Measurements from ENCODE around the gene OBSCN.

The OBSCN gene

DNA sequence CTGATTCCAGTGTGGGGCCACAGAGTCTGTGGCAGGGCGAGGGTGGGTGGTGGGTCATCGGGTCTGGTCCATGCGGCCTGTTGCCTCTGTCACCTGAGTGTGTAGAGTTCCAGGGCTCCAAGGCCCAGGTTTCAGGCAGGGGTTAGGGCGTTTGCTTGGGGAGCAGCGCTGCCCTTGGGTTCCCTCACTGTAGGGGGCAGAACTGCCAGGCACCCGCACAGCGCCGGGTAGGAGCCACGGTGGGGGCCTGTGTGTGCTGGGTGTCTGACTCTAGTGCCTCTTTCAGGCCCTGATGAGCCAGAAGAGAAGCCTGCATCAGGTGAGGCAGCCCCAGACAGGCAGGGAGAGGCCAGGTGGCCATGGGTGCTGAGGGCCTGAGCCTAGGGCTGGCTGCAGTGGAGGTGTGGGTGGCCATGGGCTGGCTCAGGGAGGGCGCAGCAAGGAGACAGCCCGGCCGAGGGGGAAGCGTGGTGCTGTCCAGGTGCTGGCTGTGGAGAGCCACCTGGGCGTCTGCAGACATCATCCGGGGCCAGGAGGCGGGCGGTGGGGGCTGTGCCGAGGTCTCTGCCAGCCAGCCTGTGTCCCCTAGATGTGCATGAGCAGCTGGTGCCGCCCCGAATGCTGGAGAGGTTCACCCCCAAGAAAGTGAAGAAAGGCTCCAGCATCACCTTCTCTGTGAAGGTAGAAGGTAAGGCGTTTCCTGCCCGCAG lies 126.5 kb downstream of the OBSCN start:
- no peak for DNase-seq

- no peak for DNase-seq
These were observed 127.1 kb downstream of the OBSCN start for GRCh38 chr1:228334954-228335353.

- DNase-seq = no peak
These were observed 127.8 kb downstream of the OBSCN start for GRCh38 chr1:228335406-228336307.

DNA sequence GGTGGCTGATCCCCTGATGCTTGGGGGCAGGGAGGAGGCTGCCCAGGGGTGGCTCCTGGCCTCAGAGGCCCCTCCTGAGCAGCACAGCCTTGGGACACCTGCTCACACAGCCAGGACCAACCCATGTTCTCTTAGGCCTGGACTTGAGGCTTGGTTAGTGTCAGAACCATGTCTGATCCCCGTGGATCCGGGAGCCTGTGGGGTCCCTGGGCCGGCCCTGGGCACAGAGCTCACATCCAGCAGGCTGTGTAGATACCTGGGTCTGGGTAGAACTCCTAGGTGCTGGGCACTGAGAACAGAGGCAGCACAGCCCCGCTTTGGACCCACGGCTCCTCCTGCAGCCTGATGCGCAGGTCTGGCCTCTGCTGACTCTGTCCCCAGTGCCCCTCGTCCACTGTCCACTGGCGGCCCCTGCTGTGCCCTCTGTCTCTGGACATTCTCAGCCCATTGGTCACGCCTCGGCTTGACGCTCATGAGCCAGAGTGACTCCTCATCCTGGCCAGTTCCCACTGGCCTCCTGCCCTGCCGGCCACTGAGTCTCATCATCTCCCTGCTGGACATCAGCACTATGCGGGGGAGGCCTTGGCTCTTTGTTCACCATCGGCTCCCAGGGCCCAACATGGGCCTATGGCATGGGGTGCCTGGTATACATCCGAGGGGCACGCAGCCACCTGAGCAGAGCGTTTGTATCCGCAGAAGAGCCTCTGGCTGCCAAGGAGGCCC lies 128.6 kb downstream of the OBSCN start:
- no peak for DNase-seq

DNA sequence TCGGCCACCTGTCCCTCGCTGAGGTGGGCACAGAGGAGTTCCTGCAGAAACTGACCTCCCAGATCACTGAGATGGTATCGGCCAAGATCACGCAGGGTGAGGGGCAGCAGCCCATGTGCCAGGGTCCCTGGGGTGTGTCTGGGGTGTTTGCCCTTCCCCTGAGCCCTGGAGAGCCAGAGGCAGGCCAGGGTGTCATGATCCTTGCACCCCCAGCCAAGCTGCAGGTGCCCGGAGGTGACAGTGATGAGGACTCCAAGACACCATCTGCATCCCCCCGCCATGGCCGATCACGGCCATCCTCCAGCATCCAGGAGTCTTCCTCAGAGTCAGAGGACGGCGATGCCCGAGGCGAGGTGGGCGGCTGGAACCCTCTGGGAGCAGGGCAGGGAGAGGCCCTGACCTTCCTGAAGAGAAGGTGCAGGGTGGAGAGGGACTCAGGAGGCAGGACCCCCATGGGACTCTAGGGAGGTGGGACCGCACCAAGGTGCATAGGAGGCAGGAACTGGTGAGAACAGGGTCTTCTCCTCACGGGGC lies 129.3 kb downstream of the OBSCN start:
- no peak for DNase-seq

DNA sequence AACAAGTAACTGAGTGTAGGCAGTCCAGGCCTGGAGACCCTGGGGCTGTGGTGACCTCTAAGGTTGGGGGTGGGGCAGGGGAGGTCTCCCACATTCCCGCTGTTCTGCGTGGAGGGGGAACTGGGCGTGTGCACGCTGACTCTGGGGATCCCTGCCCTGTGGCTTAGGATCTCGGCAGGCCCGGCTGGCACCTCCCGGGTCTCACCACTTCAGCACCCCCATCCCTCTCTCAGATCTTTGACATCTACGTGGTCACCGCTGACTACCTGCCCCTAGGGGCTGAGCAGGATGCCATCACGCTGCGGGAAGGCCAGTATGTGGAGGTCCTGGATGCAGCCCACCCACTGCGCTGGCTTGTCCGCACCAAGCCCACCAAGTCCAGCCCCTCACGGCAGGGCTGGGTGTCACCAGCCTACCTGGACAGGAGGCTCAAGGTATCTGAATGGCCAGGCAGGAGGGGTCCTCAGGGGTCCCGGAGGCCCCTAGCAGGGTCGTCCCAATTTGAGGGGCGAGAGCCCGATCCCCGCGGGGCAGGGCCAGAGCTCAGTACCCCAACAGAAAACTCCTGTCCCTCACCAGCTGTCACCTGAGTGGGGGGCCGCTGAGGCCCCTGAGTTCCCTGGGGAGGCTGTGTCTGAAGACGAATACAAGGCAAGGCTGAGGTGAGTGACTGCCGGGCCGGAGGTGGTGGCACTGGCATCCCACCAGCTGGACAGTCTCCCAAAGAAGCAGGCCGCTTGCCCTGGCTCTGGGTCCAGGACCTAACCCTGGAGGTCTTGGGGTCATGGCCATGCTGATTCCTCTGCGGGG lies 130.1 kb downstream of the OBSCN start:
- DNase-seq = no peak

DNA sequence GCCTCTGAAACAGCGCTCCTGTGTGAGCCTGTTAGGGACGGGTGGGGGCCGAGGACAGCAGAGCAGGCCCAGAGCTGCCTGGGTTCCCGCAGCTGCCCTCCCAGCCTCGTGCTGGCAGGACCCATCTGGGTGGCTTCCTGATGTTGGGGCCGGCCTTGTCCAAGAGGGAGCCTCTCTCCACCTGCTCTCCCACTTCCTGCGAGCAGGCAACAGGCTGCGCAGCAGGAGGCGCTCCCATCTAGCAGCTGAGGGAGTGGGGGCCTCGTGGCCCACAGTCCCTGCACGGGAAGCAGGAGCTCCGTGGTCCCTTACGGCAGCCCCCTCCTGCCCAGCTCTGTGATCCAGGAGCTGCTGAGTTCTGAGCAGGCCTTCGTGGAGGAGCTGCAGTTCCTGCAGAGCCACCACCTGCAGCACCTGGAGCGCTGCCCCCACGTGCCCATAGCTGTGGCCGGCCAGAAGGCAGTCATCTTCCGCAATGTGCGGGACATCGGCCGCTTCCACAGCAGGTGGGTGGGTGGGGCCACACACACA lies 130.7 kb downstream of the OBSCN start:
- DNase-seq = no peak

DNA sequence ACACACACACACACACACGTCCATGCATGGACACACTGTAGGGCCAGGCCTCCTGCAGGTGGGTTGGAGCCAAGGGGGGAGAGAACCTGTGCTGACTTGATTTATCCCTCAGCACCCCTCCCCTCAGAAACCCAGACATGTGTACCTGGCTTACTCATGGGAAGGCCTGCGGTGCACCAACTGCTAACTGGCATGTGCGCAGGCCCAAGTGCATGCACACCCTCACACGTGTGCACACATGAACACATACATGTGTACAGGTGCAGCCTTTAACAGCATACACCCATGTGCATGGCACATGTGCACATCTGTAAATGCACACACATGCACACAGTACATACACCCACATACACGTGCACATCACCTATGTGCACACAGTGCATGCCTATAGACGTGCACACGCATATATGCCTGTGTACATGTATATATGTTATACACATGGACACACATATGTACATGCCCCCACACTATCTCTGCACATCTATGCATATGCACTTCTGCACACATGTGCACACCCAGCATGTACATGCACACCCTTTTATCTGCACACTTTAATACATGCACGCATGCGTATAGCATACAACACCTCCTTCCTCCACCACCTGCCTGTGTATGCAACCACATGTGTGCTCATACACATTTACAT lies 131.3 kb downstream of the OBSCN start:
- DNase-seq = no peak

GRCh38 chr1:228339766-228340685 lies 132.2 kb downstream of the OBSCN start:
- no peak for DNase-seq

GRCh38 chr1:228340686-228341449 lies 133.0 kb downstream of the OBSCN start:
- DNase-seq = no peak

DNA sequence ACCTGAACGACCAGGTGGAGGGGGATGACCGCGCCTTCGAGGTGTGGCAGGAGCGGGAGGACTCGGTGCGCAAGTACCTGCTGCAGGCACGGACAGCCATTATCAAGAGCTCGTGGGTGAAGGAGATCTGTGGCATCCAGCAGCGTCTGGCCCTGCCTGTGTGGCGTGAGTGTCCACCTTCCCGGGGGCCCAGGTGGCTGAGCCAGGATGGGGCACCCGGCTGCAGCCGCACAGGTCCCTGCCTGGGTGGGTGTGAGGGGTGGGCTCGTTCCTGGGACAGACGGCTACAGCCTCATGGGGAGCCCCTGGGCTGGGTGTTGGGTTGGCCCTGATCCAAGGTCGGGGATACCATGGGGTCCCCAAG lies 133.6 kb downstream of the OBSCN start:
- DNase-seq = no peak

- DNase-seq = no peak
These were observed 134.2 kb downstream of the OBSCN start for GRCh38 chr1:228341814-228342626.

GRCh38 chr1:228342627-228343190 lies 134.9 kb downstream of the OBSCN start:
- DNase-seq = no peak

- no peak for DNase-seq
These were observed 135.4 kb downstream of the OBSCN start for GRCh38 chr1:228343191-228343661.

- no peak for DNase-seq
These were observed 136.8 kb downstream of the OBSCN start for GRCh38 chr1:228344631-228345072.

- no peak for DNase-seq
These were observed 137.5 kb downstream of the OBSCN start for GRCh38 chr1:228345201-228345930.

DNA sequence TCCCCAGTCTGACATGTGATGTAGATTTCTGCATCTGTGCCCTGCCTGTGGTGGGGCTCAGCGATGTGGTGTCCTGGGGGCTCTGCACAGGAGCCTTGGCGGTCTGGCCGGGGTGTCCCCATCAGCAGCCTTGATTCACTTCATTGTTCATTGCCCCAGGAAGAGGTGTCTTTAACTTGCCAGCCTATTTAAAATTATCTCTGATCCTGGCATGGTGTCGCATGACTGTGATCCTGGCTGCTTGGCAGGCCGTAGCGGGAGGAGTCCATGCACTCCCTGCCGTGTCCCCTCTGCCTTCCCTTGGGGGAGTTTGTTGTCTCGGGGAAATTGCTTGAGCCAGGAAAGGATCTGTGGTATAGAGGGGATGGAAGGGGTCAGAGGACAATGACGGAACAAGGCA lies 138.9 kb downstream of the OBSCN start:
- DNase-seq = no peak

- no peak for DNase-seq
These were observed 139.3 kb downstream of the OBSCN start for GRCh38 chr1:228347181-228347580.
